ENCODE data around the gene MARK3. TPM values are rescaled to one million over a fixed set of nuclear protein-coding genes. Genes with fewer than 3 reads are reported as not detected.

The MARK3 gene
- total and polyA plus RNA-seq, 2 of the 13 experiments (the other 11 are each of a cell fraction or from before 2014, with no cell fraction given) = 47.7 to 56.6 TPM

GRCh38 chr14:103543721-103544387 is 158.6 kb downstream of the MARK3 start (continued):
- TF ChIP-seq GMEB2 (CRISPR knock-in tag; IDR thresholded peaks at IDR 0.05; ENCODE audit: low read depth) (no peak), ZNF574 (CRISPR knock-in tag; IDR thresholded peaks at IDR 0.05) (0 out of 2 replicates have a peak, but pooled peaks have one; percentile 18), ZNF710 (CRISPR knock-in tag; IDR thresholded peaks at IDR 0.05; ENCODE audit: borderline replicate concordance) (no peak), ZNF556 (CRISPR knock-in tag; IDR thresholded peaks at IDR 0.05; ENCODE audit: borderline replicate concordance) (no peak), IKZF5 (CRISPR knock-in tag; IDR thresholded peaks at IDR 0.05) (0 out of 2 replicates have a peak, but pooled peaks have one; percentile 25), PHB2 (IDR thresholded peaks at IDR 0.05; ENCODE audit: partially characterized antibody) (no peak), HMGXB3 (CRISPR knock-in tag; IDR thresholded peaks at IDR 0.05; ENCODE audit: borderline replicate concordance) (no peak), DPF2 (CRISPR knock-in tag; IDR thresholded peaks at IDR 0.05; ENCODE audit: borderline replicate concordance, low read depth) (no peak), BATF2 (CRISPR knock-in tag; IDR thresholded peaks at IDR 0.05) (no peak), MYC (CRISPR knock-in tag; IDR thresholded peaks at IDR 0.05; ENCODE audit: borderline replicate concordance) (peak; percentile 66; the same call in 1 of the 2 replicates), USF2 (IDR thresholded peaks at IDR 0.05; ENCODE audit: low read depth, low read length) (peak; percentile 59), USF2 (CRISPR knock-in tag; IDR thresholded peaks at IDR 0.05; ENCODE audit: borderline replicate concordance) (no peak)
